GM21529 (cell line): ENCODE measurements around the gene TLX2.
"Not testable (repeated sequence)": the region's sequence is repeated elsewhere in the genome, so short reads cannot be mapped to it uniquely, and the experiment has no call there.

Experiments
- ATAC-seq: cut with Tn5 transposase; IDR thresholded peaks from one replicate; pipeline ENCODE4 v1.9.1; 2021; ENCODE audit not compliant: unreplicated experiment

TLX2 gene

GRCh38 chr2:74553892-74554819 is 39.9 kb downstream of the TLX2 start, which contains the start of the genes DOK1 and LOXL3:
TSS of gene DOK1 (plus strand) at chr2:74554720. CDS start at chr2:74554755, 35 bp downstream.
TSS of gene LOXL3 (minus strand) at chr2:74553942. CDS start at chr2:74552634, 1,308 bp downstream.
- peak; percentile 46 for ATAC-seq

GRCh38 chr2:74554820-74555531 is 40.7 kb downstream of the TLX2 start:
- peak; percentile 32 for ATAC-seq

DNA sequence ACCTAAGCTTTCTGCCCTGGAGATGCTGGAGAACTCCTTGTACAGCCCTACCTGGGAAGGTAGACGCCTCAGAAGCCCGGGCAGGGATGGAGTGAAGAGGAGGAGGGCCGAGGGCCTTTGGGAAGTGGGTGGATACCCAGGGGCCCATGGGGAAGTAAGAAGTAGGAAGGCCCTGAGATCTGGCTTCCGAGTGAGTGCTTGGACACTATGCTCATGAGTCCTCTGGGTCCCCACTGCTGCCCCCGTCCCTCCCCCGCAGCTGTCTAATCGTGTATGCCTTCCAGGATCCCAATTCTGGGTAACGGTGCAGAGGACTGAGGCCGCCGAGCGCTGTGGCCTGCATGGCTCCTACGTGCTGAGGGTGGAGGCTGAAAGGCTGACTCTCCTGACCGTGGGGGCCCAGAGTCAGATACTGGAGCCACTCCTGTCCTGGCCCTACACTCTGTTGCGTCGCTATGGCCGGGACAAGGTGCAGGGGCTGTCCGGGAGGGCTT is 41.4 kb downstream of the TLX2 start:
- no peak for ATAC-seq

DNA sequence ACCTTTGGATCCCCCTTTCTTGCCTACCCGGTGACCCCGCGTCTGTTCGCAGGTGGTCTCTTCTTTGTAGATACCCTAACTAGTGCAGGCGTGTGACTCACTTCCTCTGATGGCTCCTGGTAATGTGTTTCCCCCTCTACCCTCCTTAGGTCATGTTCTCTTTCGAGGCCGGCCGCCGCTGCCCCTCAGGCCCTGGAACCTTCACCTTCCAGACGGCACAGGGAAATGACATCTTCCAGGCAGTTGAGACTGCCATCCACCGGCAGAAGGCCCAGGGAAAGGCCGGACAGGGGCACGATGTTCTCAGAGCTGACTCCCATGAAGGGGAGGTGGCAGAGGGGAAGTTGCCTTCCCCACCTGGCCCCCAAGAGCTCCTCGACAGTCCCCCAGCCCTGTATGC is 41.9 kb downstream of the TLX2 start:
- ATAC-seq, result no peak

DNA sequence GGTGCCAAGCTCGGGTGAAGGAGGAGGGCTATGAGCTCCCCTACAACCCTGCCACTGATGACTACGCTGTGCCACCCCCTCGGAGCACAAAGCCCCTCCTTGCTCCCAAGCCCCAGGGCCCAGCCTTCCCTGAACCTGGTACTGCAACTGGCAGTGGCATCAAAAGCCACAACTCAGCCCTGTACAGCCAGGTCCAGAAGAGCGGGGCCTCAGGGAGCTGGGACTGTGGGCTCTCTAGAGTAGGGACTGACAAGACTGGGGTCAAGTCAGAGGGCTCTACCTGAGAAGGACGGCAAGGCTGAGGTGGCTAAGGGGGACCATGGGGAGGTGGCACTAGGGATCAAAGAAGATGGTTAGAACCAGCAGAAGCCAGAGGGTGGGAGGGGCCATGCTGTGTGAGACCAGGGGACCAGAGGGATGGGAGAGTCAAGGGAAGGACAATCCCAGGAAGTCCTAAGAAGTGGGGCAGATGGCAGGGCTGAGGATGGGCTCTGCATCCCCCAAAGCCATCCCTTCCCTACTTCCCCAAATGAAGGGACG is 42.7 kb downstream of the TLX2 start:
- ATAC-seq, result no peak

DNA sequence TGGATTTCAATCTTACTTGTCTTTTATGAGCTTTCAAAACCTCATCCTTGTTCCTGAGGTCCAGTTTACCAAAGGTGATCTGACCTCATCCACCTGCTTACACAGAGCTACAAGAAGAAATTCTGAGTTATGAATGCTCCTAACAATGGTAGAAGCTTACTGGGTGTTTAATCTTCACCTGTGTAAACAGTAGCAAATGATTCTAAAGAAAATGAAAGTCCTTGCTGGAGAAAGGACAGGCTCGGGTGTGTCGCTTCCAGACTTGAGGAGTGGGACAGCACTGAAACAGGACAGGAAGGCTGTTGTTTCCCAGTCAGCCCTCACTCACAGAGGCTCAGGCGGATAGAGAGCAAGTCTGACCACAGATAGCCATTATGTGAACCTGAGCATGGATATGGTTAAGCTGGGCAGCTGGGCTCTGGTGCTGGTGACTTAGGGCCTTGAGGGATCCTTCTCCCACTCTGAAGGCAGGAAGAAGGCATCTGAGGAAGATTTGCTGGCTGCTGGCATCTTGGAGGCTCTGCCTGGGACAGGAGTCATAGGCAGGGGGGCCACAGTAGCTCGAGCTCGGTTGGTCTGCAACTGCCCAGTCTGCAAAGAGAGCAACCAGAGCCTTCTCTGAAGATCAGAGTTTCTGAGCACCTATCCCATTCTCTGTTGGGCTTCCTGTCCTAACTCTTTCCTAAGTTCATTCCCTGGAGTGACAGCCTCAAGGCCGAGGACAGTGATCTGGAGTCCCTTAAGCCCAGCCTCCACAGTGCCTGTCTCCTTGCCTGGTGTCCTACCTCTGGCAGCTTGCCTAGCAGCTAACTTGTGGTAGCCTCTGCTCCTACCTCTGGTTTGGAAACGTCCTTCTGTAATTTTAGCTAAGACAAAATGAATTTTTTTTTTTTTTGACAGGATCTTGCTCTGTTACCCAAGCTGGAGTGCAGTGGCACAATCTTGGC is 44.3 kb downstream of the TLX2 start:
- no peak for ATAC-seq

DNA sequence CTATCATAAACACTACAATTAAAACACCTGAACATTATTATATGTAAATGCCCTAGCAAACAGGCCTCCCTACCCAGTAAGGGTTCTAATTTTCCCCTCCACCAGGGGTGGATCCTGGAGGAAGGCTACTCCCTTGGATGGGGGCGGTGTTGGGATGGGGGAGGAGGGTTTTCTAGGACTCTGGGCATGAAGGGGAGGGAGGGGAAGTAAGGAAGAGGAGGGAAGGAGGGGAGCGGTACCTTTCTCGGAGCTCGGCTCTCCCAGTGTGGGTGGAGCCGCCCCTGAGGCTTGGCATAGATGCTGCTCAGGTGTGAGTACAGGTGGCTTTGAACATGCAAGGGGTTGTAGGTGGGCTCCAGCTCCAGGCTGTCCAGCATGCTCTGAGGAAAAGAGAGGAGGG is 45.7 kb downstream of the TLX2 start:
- no peak for ATAC-seq

- no peak for ATAC-seq
These were observed 46.3 kb downstream of the TLX2 start for GRCh38 chr2:74560591-74560990.

DNA sequence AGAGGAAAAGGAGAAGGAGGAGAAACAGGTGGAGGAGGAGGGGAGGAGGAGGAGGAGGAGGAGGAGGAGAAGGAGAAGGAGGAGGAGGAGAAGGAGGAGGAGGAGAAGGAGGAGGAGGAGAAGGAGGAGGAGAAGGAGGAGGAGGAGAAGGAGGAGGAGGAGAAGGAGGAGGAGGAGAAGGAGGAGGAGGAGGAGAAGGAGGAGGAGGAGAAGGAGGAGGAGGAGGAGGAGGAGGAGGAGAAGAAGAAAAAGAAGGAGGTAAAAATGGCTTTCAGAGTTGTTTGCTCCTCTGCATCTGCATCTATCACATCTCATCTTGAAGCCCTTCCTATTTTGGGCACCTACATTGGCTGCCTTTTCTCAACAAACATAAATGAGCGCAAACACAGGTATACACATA is 46.8 kb downstream of the TLX2 start:
- ATAC-seq, result not testable (repeated sequence)

GRCh38 chr2:74562126-74562775 is 48.0 kb downstream of the TLX2 start:
- ATAC-seq, result no peak

DNA sequence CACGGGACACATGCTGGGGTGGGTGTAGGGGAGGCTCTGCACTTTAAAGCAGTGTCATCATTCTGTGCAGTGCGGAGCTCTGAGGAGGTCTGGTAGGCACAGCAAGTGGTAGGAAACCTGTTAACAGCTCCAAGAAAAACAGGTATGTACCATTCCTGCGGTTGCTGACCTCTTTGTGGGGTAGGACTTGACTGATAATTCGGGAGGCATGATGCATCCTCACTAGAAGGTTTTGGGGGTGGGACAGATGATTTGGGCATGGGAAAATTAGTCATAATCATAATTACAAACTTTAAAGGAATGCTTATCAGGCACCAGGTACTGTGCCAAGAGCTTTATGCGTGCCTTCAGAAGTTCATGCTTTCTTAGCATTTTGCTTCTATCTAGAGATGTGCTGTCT is 50.0 kb downstream of the TLX2 start:
- no peak for ATAC-seq

- ATAC-seq, result no peak
These were observed 52.0 kb downstream of the TLX2 start for GRCh38 chr2:74566076-74566753.

DNA sequence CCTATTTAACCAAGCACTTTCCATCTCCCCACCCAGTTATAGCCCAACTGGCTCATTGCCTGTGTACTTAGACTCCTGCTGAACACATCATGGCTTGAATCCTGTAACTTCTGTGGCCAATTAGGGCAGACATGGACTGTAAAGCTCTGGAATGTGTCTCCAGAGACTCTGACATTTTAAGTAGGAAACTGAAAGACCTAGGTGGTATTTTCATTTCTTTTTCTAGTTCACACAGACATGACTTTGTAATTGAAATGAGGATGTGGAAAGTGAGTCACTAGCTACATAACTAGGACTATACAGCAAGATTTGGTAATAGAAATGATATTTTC is 52.5 kb downstream of the TLX2 start:
- peak; percentile 35 for ATAC-seq
